Measurements from ENCODE around the gene PDE4D.
"Not testable (repeated sequence)": the region's sequence is repeated elsewhere in the genome, so short reads cannot be mapped to it uniquely, and the experiment has no call there.

PDE4D gene

GRCh38 chr5:59583810-59584562 is 309.5 kb downstream of the PDE4D start:
- Histone ChIP-seq H3K9me3 (ENCODE audit: control insufficient read depth, insufficient read depth, low read length) (no peaks in the 10 kb centered on the region), H3K36me3 (ENCODE audit: insufficient read depth, low read length) (no peaks in the 10 kb centered on the region), H3K4me1 (ENCODE audit: insufficient read depth, low read length) (peaks cover 17% of the 10 kb centered on the region; the same call in 1 of the 2 replicates), H3K9ac (ENCODE audit: low read depth, low read length) (no peak overlapping the region)

GRCh38 chr5:59583151-59583809 is 310.2 kb downstream of the PDE4D start:
- Histone ChIP-seq H3K9me3 (ENCODE audit: control insufficient read depth, insufficient read depth, low read length) (no peaks in the 10 kb centered on the region), H3K4me1 (ENCODE audit: insufficient read depth, low read length) (peaks cover 17% of the 10 kb centered on the region; the same call in 1 of the 2 replicates), H3K9ac (ENCODE audit: low read depth, low read length) (no peak overlapping the region), H3K36me3 (ENCODE audit: insufficient read depth, low read length) (no peaks in the 10 kb centered on the region)

- no peaks in the 10 kb centered on the region for H3K9me3 ChIP-seq (ENCODE audit: control insufficient read depth, insufficient read depth, low read length)
- no peak overlapping the region for H3K9ac ChIP-seq (ENCODE audit: low read depth, low read length)
- peaks cover 12% of the 10 kb centered on the region; the same call in 1 of the 2 replicates for H3K4me1 ChIP-seq (ENCODE audit: insufficient read depth, low read length)
- no peaks in the 10 kb centered on the region for H3K36me3 ChIP-seq (ENCODE audit: insufficient read depth, low read length)
These were observed 310.8 kb downstream of the PDE4D start for GRCh38 chr5:59582746-59583145.

GRCh38 chr5:59579824-59580167 is 313.7 kb downstream of the PDE4D start:
- Histone ChIP-seq H3K9me3 (ENCODE audit: control insufficient read depth, insufficient read depth, low read length) (no peaks in the 10 kb centered on the region), H3K9ac (ENCODE audit: low read depth, low read length) (no peak overlapping the region), H3K4me1 (ENCODE audit: insufficient read depth, low read length) (no peaks in the 10 kb centered on the region), H3K36me3 (ENCODE audit: insufficient read depth, low read length) (no peaks in the 10 kb centered on the region)

- Histone ChIP-seq H3K4me1 (ENCODE audit: insufficient read depth, low read length) (no peaks in the 10 kb centered on the region), H3K9me3 (ENCODE audit: control insufficient read depth, insufficient read depth, low read length) (no peaks in the 10 kb centered on the region), H3K9ac (ENCODE audit: low read depth, low read length) (no peak overlapping the region), H3K36me3 (ENCODE audit: insufficient read depth, low read length) (no peaks in the 10 kb centered on the region)
These were observed 314.3 kb downstream of the PDE4D start for GRCh38 chr5:59579101-59579823.

- Histone ChIP-seq H3K4me1 (ENCODE audit: insufficient read depth, low read length) (no peaks in the 10 kb centered on the region), H3K36me3 (ENCODE audit: insufficient read depth, low read length) (no peaks in the 10 kb centered on the region), H3K9ac (ENCODE audit: low read depth, low read length) (no peak overlapping the region), H3K9me3 (ENCODE audit: control insufficient read depth, insufficient read depth, low read length) (no peaks in the 10 kb centered on the region)
These were observed 316.0 kb downstream of the PDE4D start for GRCh38 chr5:59577485-59577884.

- H3K36me3 ChIP-seq (ENCODE audit: insufficient read depth, low read length), result no peaks in the 10 kb centered on the region
- H3K4me1 ChIP-seq (ENCODE audit: insufficient read depth, low read length), result peaks cover 7% of the 10 kb centered on the region; the same call in 1 of the 2 replicates
- no peaks in the 10 kb centered on the region for H3K9me3 ChIP-seq (ENCODE audit: control insufficient read depth, insufficient read depth, low read length)
- no peak overlapping the region for H3K9ac ChIP-seq (ENCODE audit: low read depth, low read length)
These were observed 317.7 kb downstream of the PDE4D start for GRCh38 chr5:59575648-59576445.

- H3K36me3 ChIP-seq (ENCODE audit: insufficient read depth, low read length); H3K9me3 ChIP-seq (ENCODE audit: control insufficient read depth, insufficient read depth, low read length); H3K9ac ChIP-seq (ENCODE audit: low read depth, low read length): not testable (repeated sequence)
- H3K4me1 ChIP-seq (ENCODE audit: insufficient read depth, low read length), result peaks cover 19% of the 10 kb centered on the region
These were observed 320.0 kb downstream of the PDE4D start for GRCh38 chr5:59573509-59573908.

- Histone ChIP-seq H3K9me3 (ENCODE audit: control insufficient read depth, insufficient read depth, low read length) (no peaks in the 10 kb centered on the region; the same call in 1 of the 2 replicates), H3K9ac (ENCODE audit: low read depth, low read length) (no peak overlapping the region), H3K4me1 (ENCODE audit: insufficient read depth, low read length) (peaks cover 19% of the 10 kb centered on the region), H3K36me3 (ENCODE audit: insufficient read depth, low read length) (no peaks in the 10 kb centered on the region)
These were observed 322.5 kb downstream of the PDE4D start for GRCh38 chr5:59571067-59571466.

GRCh38 chr5:59569608-59570334 is 323.8 kb downstream of the PDE4D start:
- no peak overlapping the region for H3K9ac ChIP-seq (ENCODE audit: low read depth, low read length)
- peaks cover 19% of the 10 kb centered on the region for H3K4me1 ChIP-seq (ENCODE audit: insufficient read depth, low read length)
- no peaks in the 10 kb centered on the region; the same call in 1 of the 2 replicates for H3K9me3 ChIP-seq (ENCODE audit: control insufficient read depth, insufficient read depth, low read length)
- H3K36me3 ChIP-seq (ENCODE audit: insufficient read depth, low read length), result no peaks in the 10 kb centered on the region

GRCh38 chr5:59569158-59569557 is 324.4 kb downstream of the PDE4D start:
- H3K9me3 ChIP-seq (ENCODE audit: control insufficient read depth, insufficient read depth, low read length), result no peaks in the 10 kb centered on the region; the same call in 1 of the 2 replicates
- no peaks in the 10 kb centered on the region for H3K36me3 ChIP-seq (ENCODE audit: insufficient read depth, low read length)
- H3K9ac ChIP-seq (ENCODE audit: low read depth, low read length), result no peak overlapping the region
- peaks cover 19% of the 10 kb centered on the region for H3K4me1 ChIP-seq (ENCODE audit: insufficient read depth, low read length)

GRCh38 chr5:59568161-59568560 is 325.4 kb downstream of the PDE4D start:
- Histone ChIP-seq H3K9me3 (ENCODE audit: control insufficient read depth, insufficient read depth, low read length) (no peaks in the 10 kb centered on the region; the same call in 1 of the 2 replicates), H3K9ac (ENCODE audit: low read depth, low read length) (no peak overlapping the region), H3K4me1 (ENCODE audit: insufficient read depth, low read length) (peaks cover 28% of the 10 kb centered on the region), H3K36me3 (ENCODE audit: insufficient read depth, low read length) (no peaks in the 10 kb centered on the region)

- no peak overlapping the region for H3K9ac ChIP-seq (ENCODE audit: low read depth, low read length)
- no peaks in the 10 kb centered on the region for H3K36me3 ChIP-seq (ENCODE audit: insufficient read depth, low read length)
- peaks cover 33% of the 10 kb centered on the region for H3K4me1 ChIP-seq (ENCODE audit: insufficient read depth, low read length)
- no peaks in the 10 kb centered on the region; the same call in 1 of the 2 replicates for H3K9me3 ChIP-seq (ENCODE audit: control insufficient read depth, insufficient read depth, low read length)
These were observed 328.0 kb downstream of the PDE4D start for GRCh38 chr5:59565551-59565950.

All from ES-I3 (cell line).